ENCODE results near the gene ZNF804B.

ZNF804B gene

GRCh38 chr7:89001306-89001705 lies 241.8 kb downstream of the ZNF804B start:
- DNase-seq: no peak

DNA sequence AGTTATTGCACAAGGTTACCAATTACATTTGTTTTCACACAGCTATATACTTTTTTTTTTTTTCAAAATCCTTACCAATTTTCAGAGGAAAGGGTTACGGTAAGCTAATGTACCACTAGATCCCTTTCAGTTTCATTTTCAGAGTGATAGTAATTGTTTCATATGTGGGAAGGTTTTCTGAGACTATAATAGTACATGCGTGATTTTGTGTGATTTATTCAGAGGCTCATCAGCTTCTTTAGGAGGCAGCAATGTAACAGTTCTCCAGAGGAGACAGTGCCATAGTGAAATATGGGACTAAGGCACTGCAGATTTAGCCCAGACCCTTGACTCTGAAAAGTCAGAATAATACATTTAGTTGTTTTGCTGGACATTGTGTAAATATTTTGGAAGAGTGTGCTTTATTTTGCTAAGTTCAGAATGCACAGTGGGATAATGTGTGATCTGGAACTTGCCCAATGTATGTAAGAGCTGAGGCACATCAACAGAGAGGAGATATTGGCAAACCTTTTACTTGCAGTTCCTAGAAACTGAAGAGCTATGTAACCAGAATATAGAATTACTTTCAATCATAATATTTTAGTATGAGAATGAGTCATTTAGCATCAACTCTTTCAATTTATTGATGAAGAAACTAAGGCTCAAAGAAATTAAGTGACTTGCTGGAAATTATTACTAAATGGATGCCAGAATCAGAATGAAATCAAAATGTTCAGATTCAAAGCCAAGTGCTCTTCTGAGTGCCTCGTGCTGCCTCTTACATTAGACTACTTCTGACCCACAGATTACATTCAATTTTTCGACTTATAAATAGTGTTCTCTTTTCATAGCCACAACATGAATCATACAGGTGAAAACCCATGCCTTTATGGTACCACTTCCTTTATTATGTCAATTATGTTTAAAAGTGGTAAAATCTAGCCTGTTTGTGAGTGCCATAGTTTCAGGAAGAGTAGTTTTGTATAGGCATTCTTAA lies 243.8 kb downstream of the ZNF804B start:
- DNase-seq: no peak

- DNase-seq: no peak
Observed at GRCh38 chr7:89012016-89012415, 252.5 kb downstream of the ZNF804B start.

- no peak for DNase-seq
Observed at GRCh38 chr7:89017695-89018094, 258.2 kb downstream of the ZNF804B start.

- DNase-seq: no peak
Observed at GRCh38 chr7:89021741-89022140, 262.2 kb downstream of the ZNF804B start.

DNA sequence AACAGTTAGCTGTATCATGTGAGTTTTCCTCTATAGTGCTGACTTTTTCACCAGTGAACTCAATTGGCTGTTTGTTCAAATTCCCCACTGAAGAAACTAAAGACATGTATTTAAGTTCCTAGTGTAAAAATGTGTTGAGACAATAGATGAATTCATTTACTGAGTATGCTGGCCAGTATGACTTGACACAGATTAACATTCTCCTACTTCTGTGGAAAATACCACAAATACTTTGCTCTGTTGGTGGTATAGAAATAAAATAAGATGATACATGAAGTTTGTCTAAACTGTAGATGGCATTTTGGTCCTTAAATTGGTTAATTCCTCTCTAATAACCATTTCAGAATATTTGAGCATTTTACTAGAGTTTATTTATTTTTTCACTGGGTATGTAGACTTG lies 263.7 kb downstream of the ZNF804B start:
- no peak for DNase-seq

GRCh38 chr7:89023877-89024276 lies 264.4 kb downstream of the ZNF804B start:
- DNase-seq: no peak

DNA sequence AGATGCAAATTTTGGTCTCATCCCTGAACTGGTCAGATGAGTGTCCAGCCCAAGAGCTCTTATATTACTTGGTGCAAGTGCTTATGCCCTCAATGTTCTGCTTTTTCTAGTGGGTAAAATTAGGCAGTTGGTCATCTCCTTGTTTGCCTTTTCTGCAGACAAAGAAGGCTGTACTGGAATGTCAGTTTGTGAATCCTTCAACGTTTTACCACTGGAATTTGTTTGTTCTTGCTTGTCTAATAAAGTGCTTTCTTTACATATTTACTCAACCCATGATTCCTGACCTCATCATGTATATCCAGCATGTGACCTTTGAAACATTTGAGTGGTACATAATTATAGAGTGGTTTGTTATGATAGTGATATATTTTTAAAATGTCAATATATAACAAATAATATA lies 268.3 kb downstream of the ZNF804B start:
- DNase-seq: no peak

GRCh38 chr7:89028319-89028718 lies 268.8 kb downstream of the ZNF804B start:
- no peak for DNase-seq

DNA sequence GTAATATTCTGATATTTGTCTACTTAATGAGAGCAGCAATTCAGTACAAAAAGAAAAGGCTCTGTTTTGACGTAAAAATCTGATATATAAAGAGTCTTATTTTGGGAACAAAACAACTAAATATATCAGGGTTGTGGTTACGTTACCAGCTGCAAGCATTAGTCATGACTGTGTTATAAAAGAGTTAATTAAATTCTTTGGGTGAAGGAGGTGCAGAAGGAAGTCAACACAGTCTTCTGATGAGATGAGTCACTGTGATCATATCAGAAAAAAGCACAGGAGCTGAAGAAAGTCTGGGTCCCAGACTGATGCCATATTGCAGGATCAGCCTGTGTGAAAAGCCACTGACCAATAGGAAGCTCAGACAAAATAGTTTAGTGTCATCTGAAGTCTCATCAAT lies 270.4 kb downstream of the ZNF804B start:
- no peak for DNase-seq

- no peak for DNase-seq
Observed at GRCh38 chr7:89041240-89041639, 281.7 kb downstream of the ZNF804B start.

- DNase-seq: no peak
Observed at GRCh38 chr7:89042940-89043339, 283.4 kb downstream of the ZNF804B start.

DNA sequence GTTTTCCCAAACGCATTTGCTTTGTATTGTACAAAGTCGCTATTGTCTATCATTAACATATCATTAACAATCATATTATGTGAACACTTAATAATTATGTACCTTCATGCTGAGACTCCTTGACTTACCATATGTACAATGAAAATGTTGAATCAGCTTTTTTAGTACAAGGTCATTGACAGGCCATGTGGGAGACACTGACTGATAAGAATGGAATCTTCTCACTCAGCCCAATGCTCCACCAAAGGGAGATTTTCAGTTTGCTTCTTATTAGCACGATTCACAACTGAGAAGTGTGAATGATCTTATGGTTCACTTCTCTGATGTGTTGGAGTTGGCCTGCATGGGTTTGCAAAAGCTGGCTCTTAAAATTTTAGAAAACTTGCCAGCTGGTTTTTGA lies 289.5 kb downstream of the ZNF804B start:
- DNase-seq: no peak

DNA sequence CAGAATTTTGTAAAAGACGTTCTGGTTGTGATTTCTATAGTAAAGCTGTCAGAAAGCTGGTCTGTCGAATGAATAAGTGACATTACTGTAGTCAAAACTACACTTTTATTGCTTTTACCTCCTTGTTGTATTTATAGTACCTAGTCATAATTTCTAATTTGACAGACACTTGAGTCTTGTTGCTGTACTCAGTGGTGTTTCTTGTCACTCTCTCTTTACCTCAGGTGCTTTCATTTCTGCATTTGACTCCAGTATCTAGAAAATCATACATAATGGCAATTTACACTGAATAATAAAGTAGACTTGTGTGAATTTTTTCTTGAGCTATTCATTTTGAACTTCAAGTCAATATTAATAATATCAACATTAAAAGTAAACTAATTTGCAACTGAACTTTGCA lies 293.6 kb downstream of the ZNF804B start:
- no peak for DNase-seq

DNA sequence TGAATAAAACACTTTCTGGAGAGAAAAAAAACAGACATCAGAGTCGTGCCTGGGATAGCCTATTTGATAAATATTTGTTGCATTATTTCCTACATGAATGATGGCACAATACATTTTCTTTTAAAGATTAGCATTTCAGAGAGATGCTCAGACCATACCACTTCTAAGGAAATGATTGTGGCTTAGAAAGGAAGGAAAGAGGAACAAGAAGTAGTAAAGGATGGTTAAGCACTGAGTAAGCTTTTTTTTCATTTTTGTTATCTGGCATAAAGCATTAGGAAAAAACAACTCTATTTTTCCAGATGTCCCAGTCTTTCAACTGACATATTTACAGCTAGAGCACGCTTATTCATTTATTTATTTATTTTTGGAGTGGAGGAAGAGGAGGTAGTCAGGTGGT lies 294.9 kb downstream of the ZNF804B start:
- DNase-seq: no peak

GRCh38 chr7:89060234-89060633 lies 300.7 kb downstream of the ZNF804B start:
- no peak for DNase-seq

DNA sequence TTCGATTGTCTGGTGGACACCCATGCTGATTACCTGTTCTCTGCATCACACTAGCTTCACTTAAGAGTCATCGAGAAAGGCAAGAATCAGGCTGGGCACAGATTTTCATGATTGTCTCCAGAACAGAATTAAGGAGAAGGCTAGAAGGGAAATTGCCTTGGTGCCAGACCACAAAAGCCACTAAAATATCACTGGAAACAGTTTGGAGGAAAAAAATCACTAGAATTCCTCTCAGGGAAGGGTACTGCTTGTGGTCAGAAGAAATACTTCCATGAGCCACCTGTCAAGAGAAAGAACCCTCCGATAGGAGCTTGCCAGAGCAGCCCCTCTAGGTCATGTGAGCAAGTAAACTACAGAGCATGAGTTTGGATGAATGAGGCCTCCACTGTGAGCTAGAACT lies 305.3 kb downstream of the ZNF804B start:
- no peak for DNase-seq

- no peak for DNase-seq
Observed at GRCh38 chr7:89067048-89067447, 307.5 kb downstream of the ZNF804B start.

- no peak for DNase-seq
Observed at GRCh38 chr7:89072081-89072480, 312.6 kb downstream of the ZNF804B start.

DNA sequence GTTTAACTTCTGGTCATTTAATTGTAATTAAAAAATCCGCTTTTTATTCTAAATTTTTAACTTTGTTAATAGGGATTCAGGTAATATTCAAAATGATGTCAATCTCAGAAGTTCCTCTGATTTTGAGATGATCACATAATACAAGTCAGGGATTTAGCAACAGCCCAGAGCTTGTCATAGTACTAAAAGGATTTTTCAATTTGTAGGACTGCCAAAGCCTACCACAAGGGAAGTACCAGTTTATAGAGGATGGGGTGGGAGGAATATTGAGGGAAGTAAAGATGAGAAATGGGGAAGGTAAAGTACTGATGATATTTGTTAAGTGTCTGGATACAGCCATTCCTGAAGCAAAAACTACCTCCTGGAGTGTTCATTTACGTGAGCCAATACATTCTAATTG lies 314.3 kb downstream of the ZNF804B start:
- no peak for DNase-seq

DNA sequence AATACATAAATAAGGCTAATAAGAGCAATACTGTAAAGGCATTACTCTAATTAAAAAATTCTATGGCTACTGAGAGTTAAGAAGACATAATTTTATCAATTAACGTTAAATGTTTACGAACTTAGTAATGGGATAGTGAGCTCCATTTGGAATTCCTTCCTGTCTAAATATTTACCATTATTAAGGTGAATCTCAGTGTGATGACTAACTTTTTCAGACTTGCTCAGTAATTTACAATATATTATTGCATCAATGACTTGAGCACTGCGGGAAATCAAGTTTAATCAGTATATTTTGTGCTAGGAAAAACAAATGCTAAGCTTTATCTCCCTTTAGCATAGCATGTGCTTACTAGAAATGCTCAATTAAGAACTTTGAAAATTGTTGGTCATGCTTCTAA lies 318.5 kb downstream of the ZNF804B start:
- DNase-seq: no peak

DNA sequence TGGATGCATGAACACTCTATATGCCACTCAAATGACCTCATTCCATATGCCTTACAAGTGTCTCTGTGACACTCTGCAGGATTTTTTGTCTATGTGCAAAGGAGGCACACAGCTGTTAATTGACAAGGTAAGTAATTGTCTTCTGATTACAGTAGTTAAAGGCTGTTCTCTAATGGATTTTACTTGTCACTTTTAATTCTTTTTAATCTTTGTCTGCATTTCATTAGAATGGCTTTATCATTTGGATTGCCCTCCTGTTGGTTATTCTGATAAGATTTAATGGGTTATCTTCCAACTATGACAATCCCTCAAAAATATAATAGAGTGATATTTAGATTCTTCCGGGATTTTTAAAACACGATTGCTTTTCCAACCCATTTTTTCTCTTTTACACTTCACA lies 326.1 kb downstream of the ZNF804B start:
- no peak for DNase-seq

- no peak for DNase-seq
Observed at GRCh38 chr7:89091550-89091949, 332.1 kb downstream of the ZNF804B start.

DNA sequence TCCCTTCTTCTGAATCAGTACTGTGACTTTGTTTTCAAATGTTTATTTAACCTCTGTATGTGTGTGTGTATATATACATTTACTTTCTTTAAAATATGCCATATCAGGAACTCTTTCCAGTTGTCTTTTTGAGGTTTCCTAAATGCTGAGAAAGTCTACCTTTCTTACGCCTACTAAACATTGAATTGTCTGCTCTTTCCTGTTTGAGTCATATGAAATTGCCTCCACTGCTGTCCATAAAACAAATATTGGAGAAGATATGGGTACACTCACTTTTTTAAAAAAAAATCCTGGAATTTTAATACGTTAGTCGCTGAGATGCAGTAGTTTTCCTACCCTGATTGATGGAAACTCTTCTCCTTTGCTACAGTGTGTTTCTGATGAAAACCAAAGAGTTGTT lies 334.8 kb downstream of the ZNF804B start:
- DNase-seq: no peak

DNA sequence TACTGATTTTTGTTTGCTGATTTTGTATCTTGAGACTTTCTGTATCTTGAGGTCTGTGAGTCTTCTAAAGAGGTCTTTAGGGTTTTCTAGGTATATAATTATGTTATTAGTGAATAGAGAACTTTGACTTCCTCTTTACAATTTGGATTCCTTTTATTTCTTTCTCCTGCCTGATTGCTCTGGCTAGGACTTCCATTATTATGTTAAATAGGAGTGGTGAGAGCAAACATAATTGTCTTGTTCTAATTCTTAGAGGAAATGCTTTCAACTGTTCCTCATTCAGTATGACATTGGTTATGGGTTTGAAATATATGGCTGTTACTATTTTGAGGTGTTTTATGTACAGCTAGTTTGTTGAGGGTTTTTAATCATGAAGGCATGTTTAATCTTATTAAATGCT lies 344.1 kb downstream of the ZNF804B start:
- DNase-seq: no peak
